ENCODE data around the gene NUB1.

GRCh38 chr7:151322906-151323305, 18.7 kb upstream of the NUB1 start:
- TF ChIP-seq, protein P1, sequence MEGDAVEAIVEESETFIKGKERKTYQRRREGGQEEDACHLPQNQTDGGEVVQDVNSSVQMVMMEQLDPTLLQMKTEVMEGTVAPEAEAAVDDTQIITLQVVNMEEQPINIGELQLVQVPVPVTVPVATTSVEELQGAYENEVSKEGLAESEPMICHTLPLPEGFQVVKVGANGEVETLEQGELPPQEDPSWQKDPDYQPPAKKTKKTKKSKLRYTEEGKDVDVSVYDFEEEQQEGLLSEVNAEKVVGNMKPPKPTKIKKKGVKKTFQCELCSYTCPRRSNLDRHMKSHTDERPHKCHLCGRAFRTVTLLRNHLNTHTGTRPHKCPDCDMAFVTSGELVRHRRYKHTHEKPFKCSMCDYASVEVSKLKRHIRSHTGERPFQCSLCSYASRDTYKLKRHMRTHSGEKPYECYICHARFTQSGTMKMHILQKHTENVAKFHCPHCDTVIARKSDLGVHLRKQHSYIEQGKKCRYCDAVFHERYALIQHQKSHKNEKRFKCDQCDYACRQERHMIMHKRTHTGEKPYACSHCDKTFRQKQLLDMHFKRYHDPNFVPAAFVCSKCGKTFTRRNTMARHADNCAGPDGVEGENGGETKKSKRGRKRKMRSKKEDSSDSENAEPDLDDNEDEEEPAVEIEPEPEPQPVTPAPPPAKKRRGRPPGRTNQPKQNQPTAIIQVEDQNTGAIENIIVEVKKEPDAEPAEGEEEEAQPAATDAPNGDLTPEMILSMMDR (IDR thresholded peaks at IDR 0.05; ENCODE audit: insufficient read depth, low read depth, low read length) = no peak
- no peak for TF ChIP-seq EZH2 (IDR thresholded peaks at IDR 0.05; ENCODE audit: insufficient read depth, low read length)

Data from astrocyte (in vitro differentiated cells and primary cell).